ENCODE measurements around the gene EIPR1.

Gene EIPR1

GRCh38 chr2:3238951-3239841, 138.4 kb downstream of the EIPR1 start:
- DNase-seq: no peak

- DNase-seq: no peak
These were observed 141.1 kb downstream of the EIPR1 start for GRCh38 chr2:3236300-3237045.

- no peak for DNase-seq
These were observed 143.7 kb downstream of the EIPR1 start for GRCh38 chr2:3233877-3234276.

- no peak for DNase-seq
These were observed 148.4 kb downstream of the EIPR1 start for GRCh38 chr2:3229221-3229620.

GRCh38 chr2:3224681-3225080, 152.9 kb downstream of the EIPR1 start:
- no peak for DNase-seq

- peak; percentile 47 for DNase-seq
These were observed 154.3 kb downstream of the EIPR1 start for GRCh38 chr2:3223080-3223923.

- peak; percentile 19 for DNase-seq
These were observed 155.0 kb downstream of the EIPR1 start for GRCh38 chr2:3222636-3223035.

GRCh38 chr2:3219536-3219935, 158.1 kb downstream of the EIPR1 start:
- DNase-seq: no peak

- DNase-seq: no peak
These were observed 160.0 kb downstream of the EIPR1 start for GRCh38 chr2:3217646-3218045.

GRCh38 chr2:3216841-3217495, 160.7 kb downstream of the EIPR1 start:
- no peak for DNase-seq

GRCh38 chr2:3214806-3215404, 162.7 kb downstream of the EIPR1 start:
- DNase-seq: no peak

GRCh38 chr2:3214065-3214464, 163.6 kb downstream of the EIPR1 start:
- no peak for DNase-seq

- DNase-seq: no peak
These were observed 164.6 kb downstream of the EIPR1 start for GRCh38 chr2:3212984-3213383.

GRCh38 chr2:3212061-3212362, 165.6 kb downstream of the EIPR1 start:
- no peak for DNase-seq

- no peak for DNase-seq
These were observed 166.2 kb downstream of the EIPR1 start for GRCh38 chr2:3211256-3212060.

GRCh38 chr2:3210257-3210656, 167.4 kb downstream of the EIPR1 start:
- DNase-seq: no peak

GRCh38 chr2:3209258-3209657, 168.4 kb downstream of the EIPR1 start:
- DNase-seq: no peak

- DNase-seq: no peak
These were observed 169.0 kb downstream of the EIPR1 start for GRCh38 chr2:3208591-3208990.

GRCh38 chr2:3208179-3208578, 169.4 kb downstream of the EIPR1 start:
- no peak for DNase-seq

GRCh38 chr2:3207091-3207491, 170.5 kb downstream of the EIPR1 start:
- DNase-seq: no peak

- no peak for DNase-seq
These were observed 171.8 kb downstream of the EIPR1 start for GRCh38 chr2:3205845-3206244.
